Measurements from ENCODE around the gene ING3. TPM values are rescaled to one million over a fixed set of nuclear protein-coding genes. Genes with fewer than 3 reads are reported as not detected.

The ING3 gene
- total RNA-seq (2014; rRNA removed; shearing (Covaris generic)): 27.0 and 29.2 TPM in 2 replicates
- polyA plus RNA-seq (2015; cell fraction: cytosol; rRNA removed): 8.5 and 16.8 TPM in 2 replicates
- 48.1 and 56.5 TPM in 2 replicates for polyA plus RNA-seq (2015; cell fraction: nucleus; rRNA removed)

GRCh38 chr7:120950539-120951308, at the start of gene ING3:
Gene ING3 (plus strand): TSS chr7:120950777. CDS start chr7:120950897, 120 bp downstream.
- DNase-seq (ENCODE audit: low read depth, low spot score): peak; percentile 99
- in situ Hi-C loops (cut with HindIII; ENCODE audit: low pct_unique_long_range_greater_than_20kb, low sequenced_read_pairs): no loop called here

- DNase-seq (ENCODE audit: low read depth, low spot score): no peak
- in situ Hi-C loops (cut with HindIII; ENCODE audit: low pct_unique_long_range_greater_than_20kb, low sequenced_read_pairs): no loop called here
These were observed 35.1 kb upstream of the ING3 start for GRCh38 chr7:120915314-120916105.

GRCh38 chr7:120916121-120916520, 34.5 kb upstream of the ING3 start:
- no peak for DNase-seq (ENCODE audit: low read depth, low spot score)
- in situ Hi-C loops (cut with HindIII; ENCODE audit: low pct_unique_long_range_greater_than_20kb, low sequenced_read_pairs): no loop called here

- DNase-seq (ENCODE audit: low read depth, low spot score): no peak
- in situ Hi-C loops (cut with HindIII; ENCODE audit: low pct_unique_long_range_greater_than_20kb, low sequenced_read_pairs): no loop called here
These were observed 34.0 kb upstream of the ING3 start for GRCh38 chr7:120916538-120916937.

GRCh38 chr7:120919466-120919865, 31.1 kb upstream of the ING3 start:
- in situ Hi-C loops (cut with HindIII; ENCODE audit: low pct_unique_long_range_greater_than_20kb, low sequenced_read_pairs): no loop called here
- DNase-seq (ENCODE audit: low read depth, low spot score): no peak

GRCh38 chr7:120920034-120920433, 30.5 kb upstream of the ING3 start:
- no peak for DNase-seq (ENCODE audit: low read depth, low spot score)
- in situ Hi-C loops (cut with HindIII; ENCODE audit: low pct_unique_long_range_greater_than_20kb, low sequenced_read_pairs): no loop called here

- no peak for DNase-seq (ENCODE audit: low read depth, low spot score)
- in situ Hi-C loops (cut with HindIII; ENCODE audit: low pct_unique_long_range_greater_than_20kb, low sequenced_read_pairs): no loop called here
These were observed 29.8 kb upstream of the ING3 start for GRCh38 chr7:120920591-120921274.

GRCh38 chr7:120924837-120925236, 25.7 kb upstream of the ING3 start:
- in situ Hi-C loops (cut with HindIII; ENCODE audit: low pct_unique_long_range_greater_than_20kb, low sequenced_read_pairs): no loop called here

GRCh38 chr7:120925392-120925791, 25.2 kb upstream of the ING3 start:
- DNase-seq (ENCODE audit: low read depth, low spot score): no peak

More at GRCh38 chr7:120924837-120925236, 25.7 kb upstream of the ING3 start:
- no peak for DNase-seq (ENCODE audit: low read depth, low spot score)

GRCh38 chr7:120926943-120927346, 23.6 kb upstream of the ING3 start:
- DNase-seq (ENCODE audit: low read depth, low spot score): no peak
- in situ Hi-C loops (cut with HindIII; ENCODE audit: low pct_unique_long_range_greater_than_20kb, low sequenced_read_pairs): no loop called here

More at GRCh38 chr7:120925392-120925791, 25.2 kb upstream of the ING3 start:
- in situ Hi-C loops (cut with HindIII; ENCODE audit: low pct_unique_long_range_greater_than_20kb, low sequenced_read_pairs): no loop called here

- DNase-seq (ENCODE audit: low read depth, low spot score): no peak
- in situ Hi-C loops (cut with HindIII; ENCODE audit: low pct_unique_long_range_greater_than_20kb, low sequenced_read_pairs): no loop called here
These were observed 23.0 kb upstream of the ING3 start for GRCh38 chr7:120927454-120928103.

- in situ Hi-C loops (cut with HindIII; ENCODE audit: low pct_unique_long_range_greater_than_20kb, low sequenced_read_pairs): no loop called here
- DNase-seq (ENCODE audit: low read depth, low spot score): no peak
These were observed 19.3 kb upstream of the ING3 start for GRCh38 chr7:120931243-120931642.

GRCh38 chr7:120933475-120933874, 17.1 kb upstream of the ING3 start:
- DNase-seq (ENCODE audit: low read depth, low spot score): no peak
- in situ Hi-C loops (cut with HindIII; ENCODE audit: low pct_unique_long_range_greater_than_20kb, low sequenced_read_pairs): no loop called here

- no peak for DNase-seq (ENCODE audit: low read depth, low spot score)
- in situ Hi-C loops (cut with HindIII; ENCODE audit: low pct_unique_long_range_greater_than_20kb, low sequenced_read_pairs): no loop called here
These were observed 11.2 kb upstream of the ING3 start for GRCh38 chr7:120939345-120939744.

- peak; percentile 59 for DNase-seq (ENCODE audit: low read depth, low spot score)
- in situ Hi-C loops (cut with HindIII; ENCODE audit: low pct_unique_long_range_greater_than_20kb, low sequenced_read_pairs): no loop called here
These were observed 9.5 kb upstream of the ING3 start for GRCh38 chr7:120941064-120941463.

- in situ Hi-C loops (cut with HindIII; ENCODE audit: low pct_unique_long_range_greater_than_20kb, low sequenced_read_pairs): no loop called here
- no peak for DNase-seq (ENCODE audit: low read depth, low spot score)
These were observed 8.7 kb upstream of the ING3 start for GRCh38 chr7:120941856-120942255.

- no peak for DNase-seq (ENCODE audit: low read depth, low spot score)
- in situ Hi-C loops (cut with HindIII; ENCODE audit: low pct_unique_long_range_greater_than_20kb, low sequenced_read_pairs): no loop called here
These were observed 7.7 kb upstream of the ING3 start for GRCh38 chr7:120942861-120943260.

All from SK-MEL-5 (cell line).